Activated CD4-positive, alpha-beta T cell treated with anti-CD3 and anti-CD28 coated beads, Interleukin-2, amount 50 U/mL, for 48 hours (primary cell): ENCODE data around the gene SLC2A2.

Source experiments
- DNase-seq, 2 experiments: peaks; one replicate each; pipeline ENCODE4 v3.0.0-alpha.2; 2020

The SLC2A2 gene

GRCh38 chr3:171028025-171028778 lies 1.7 kb upstream of the SLC2A2 start:
- peak; percentile 63 to 76 for DNase-seq

- no peak for DNase-seq
Observed at GRCh38 chr3:171023566-171023965, 3.0 kb downstream of the SLC2A2 start.

GRCh38 chr3:171021377-171021776 lies 5.1 kb downstream of the SLC2A2 start:
- DNase-seq = no peak

- no peak for DNase-seq
Observed at GRCh38 chr3:171018156-171018935, 8.2 kb downstream of the SLC2A2 start.

GRCh38 chr3:171013822-171014748 lies 12.4 kb downstream of the SLC2A2 start:
- DNase-seq = no peak

GRCh38 chr3:171011873-171012336 lies 14.6 kb downstream of the SLC2A2 start:
- no peak for DNase-seq

- DNase-seq = no peak
Observed at GRCh38 chr3:171011109-171011872, 15.2 kb downstream of the SLC2A2 start.

GRCh38 chr3:171007316-171007715 lies 19.2 kb downstream of the SLC2A2 start:
- no peak for DNase-seq

- DNase-seq = no peak
Observed at GRCh38 chr3:171005648-171006047, 20.9 kb downstream of the SLC2A2 start.

GRCh38 chr3:171001957-171002694 lies 24.4 kb downstream of the SLC2A2 start:
- DNase-seq = no peak

GRCh38 chr3:171001250-171001893 lies 25.1 kb downstream of the SLC2A2 start:
- DNase-seq = no peak

GRCh38 chr3:171000281-171000680 lies 26.2 kb downstream of the SLC2A2 start:
- no peak for DNase-seq

- no peak for DNase-seq
Observed at GRCh38 chr3:170999737-171000242, 26.7 kb downstream of the SLC2A2 start.

- DNase-seq = no peak
Observed at GRCh38 chr3:170997961-170998913, 28.3 kb downstream of the SLC2A2 start.

- no peak for DNase-seq
Observed at GRCh38 chr3:170992854-170993253, 33.7 kb downstream of the SLC2A2 start.

- no peak for DNase-seq
Observed at GRCh38 chr3:170991664-170992063, 34.9 kb downstream of the SLC2A2 start.

- DNase-seq = no peak
Observed at GRCh38 chr3:170989100-170989648, 37.3 kb downstream of the SLC2A2 start.

GRCh38 chr3:170988378-170988777 lies 38.1 kb downstream of the SLC2A2 start:
- no peak for DNase-seq

- no peak for DNase-seq
Observed at GRCh38 chr3:170985304-170985703, 41.2 kb downstream of the SLC2A2 start.
